Testis (tissue), 5 donors: ENCODE data around the gene CADM4. TPM values are rescaled to one million over a fixed set of nuclear protein-coding genes. Genes with fewer than 3 reads are reported as not detected.

Experiments
- DNase-seq: peaks from one replicate; pipeline ENCODE4 v3.0.0-alpha.2; 2019
- H3K27ac ChIP-seq, 2 donors: fragments of 200-600 bp; sonication (generic); one replicate each; pipeline ENCODE4 v1.5.1; 2019
- H3K27me3 ChIP-seq: fragments of 200-600 bp; sonication (generic); one replicate; pipeline ENCODE4 v1.5.1; 2019
- H3K36me3 ChIP-seq: fragments of 200-600 bp; sonication (generic); one replicate; pipeline ENCODE4 v1.5.1; 2017; ENCODE audit warnings: low read depth; ENCODE audit errors: missing control alignments
- H3K4me1 ChIP-seq: fragments of 200-600 bp; sonication (generic); one replicate; pipeline ENCODE4 v1.5.1; 2019
- H3K4me3 ChIP-seq, 2 donors: fragments of 200-600 bp; sonication (generic); one replicate each; pipeline ENCODE4 v1.5.1; 2017 to 2019
- H3K9me3 ChIP-seq: fragments of 200-600 bp; sonication (generic); one replicate; pipeline ENCODE4 v1.5.1; 2017
- CTCF ChIP-seq, 3 experiments: fragments of 450-650 bp in 2 of 3; fragments of 200-600 bp in 1 of 3; sonication (generic) in 1 of 3; IDR thresholded peaks; one replicate each; pipeline ENCODE4 v1.5.1; 2016 to 2019; ENCODE audit warnings: antibody characterized with exemption in 3 of 3, mild to moderate bottlenecking in 2 of 3, moderate library complexity in 1 of 3
- POLR2A ChIP-seq: fragments of 450-650 bp; IDR thresholded peaks from one replicate; pipeline ENCODE4 v1.6.1; 2017; ENCODE audit warnings: antibody characterized with exemption, mild to moderate bottlenecking, moderate library complexity
- WGBS, 2 donors: methylation state at CpG; one replicate each; pipeline ENCODE4 v1.1.5; 2018; 5-methylcytosine and 5-hydroxymethylcytosine counted together
- intact Hi-C: fragments of 100-400 bp; cut with DNase I; formaldehyde crosslinking; loops from one replicate; pipeline ENCODE4 v1.15.1; 2023; ENCODE audit warnings: low total_unique reads
- long read RNA-seq, 2 donors: transcript quantifications; one replicate each; lab custom pipeline, GENCODE V29; 2026
- polyA plus RNA-seq: library from polyadenylated mRNA; stranded (reverse); fragments of 350-450 nt; fragmentation: Illumina TruSeq; extraction: RNeasy Lipid Tissue Mini Kit (QIAGEN cat#74804); gene quantifications from one replicate; pipeline ENCODE4 v1.2.3, GENCODE V29; 2014; ENCODE audit warnings: low read depth, low replicate concordance; ENCODE audit not compliant: insufficient read depth
- total RNA-seq, 2 donors: library from RNA; depleted of rRNA; stranded (reverse); fragments of >200 nt; gene quantifications; one replicate each; pipeline ENCODE4 v1.2.3, GENCODE V29; 2016

The CADM4 gene
- 1 to 10 TPM; 1.5 to 4.3 TPM for total RNA-seq
- 7.8 TPM for polyA plus RNA-seq
- long read RNA-seq, donor 1, transcript CADM4-201 (9 exons, 2,178 nt): major isoform, 5 of 12 reads
- long read RNA-seq, donor 1, partial matches to known transcripts: 7 of 12 reads
- long read RNA-seq, donor 1, other reads (novel, unspliced or antisense): 0 of 12 reads
- long read RNA-seq, donor 2, transcript CADM4-201 (9 exons, 2,178 nt): major isoform, 6 of 6 reads
- long read RNA-seq, donor 2, partial matches to known transcripts: 0 of 6 reads
- long read RNA-seq, donor 2, other reads (novel, unspliced or antisense): 0 of 6 reads

- 1% methylated on average over 34 to 70 of the region's 110 CpGs for WGBS, 2 donors
- no peaks in the 10 kb centered on the region for H3K9me3 ChIP-seq
- DNase-seq: no peak
- no peaks in the 10 kb centered on the region for H3K27me3 ChIP-seq
- no peak for TF ChIP-seq POLR2A
- peak within 1 kb of the TSS; percentile 29 to 47 for H3K4me3 ChIP-seq
- H3K36me3 ChIP-seq: no peaks in the 10 kb centered on the region
- intact Hi-C loops: no loop called here
- no peak within 1 kb of the TSS for H3K27ac ChIP-seq
- peaks cover 7% of the 10 kb centered on the region for H3K4me1 ChIP-seq
Measured at GRCh38 chr19:43639519-43640423, at the start of gene CADM4. CADM4 (minus strand) TSS chr19:43639850; CDS start chr19:43639790, 60 bp downstream.

GRCh38 chr19:43688059-43688701 is 48.5 kb upstream of the CADM4 start:
- Histone ChIP-seq H3K36me3 (no peaks in the 10 kb centered on the region), H3K9me3 (no peaks in the 10 kb centered on the region), H3K4me1 (no peaks in the 10 kb centered on the region), H3K27me3 (no peaks in the 10 kb centered on the region), H3K27ac (no peak overlapping the region), H3K4me3 (no peak overlapping the region)
- DNase-seq: no peak
- TF ChIP-seq CTCF (IDR thresholded peaks at IDR 0.05) (no peak), POLR2A (no peak)
- intact Hi-C loops: no loop called here
- 75 to 84% methylated on average over 10 of the region's 10 CpGs for WGBS, 2 donors

- H3K4me3 ChIP-seq: no peak overlapping the region
- H3K36me3 ChIP-seq: no peaks in the 10 kb centered on the region
- no peak for DNase-seq
- no peak overlapping the region for H3K27ac ChIP-seq
- H3K9me3 ChIP-seq: no peaks in the 10 kb centered on the region
- H3K27me3 ChIP-seq: no peaks in the 10 kb centered on the region
- no peaks in the 10 kb centered on the region for H3K4me1 ChIP-seq
- 77 to 100% methylated on average over 1 of the region's 1 CpG for WGBS, 2 donors
- TF ChIP-seq POLR2A: no peak
- TF ChIP-seq CTCF (IDR thresholded peaks at IDR 0.05): no peak
- intact Hi-C loops: no loop called here
Measured at GRCh38 chr19:43687660-43687997, 48.0 kb upstream of the CADM4 start.

GRCh38 chr19:43684326-43684725 is 44.7 kb upstream of the CADM4 start:
- Histone ChIP-seq H3K36me3 (no peaks in the 10 kb centered on the region), H3K27ac (no peak overlapping the region), H3K4me3 (no peak overlapping the region), H3K4me1 (no peaks in the 10 kb centered on the region), H3K9me3 (no peaks in the 10 kb centered on the region), H3K27me3 (no peaks in the 10 kb centered on the region)
- WGBS, 2 donors: 100% methylated on average over 1 of the region's 1 CpG
- intact Hi-C loops: no loop called here
- TF ChIP-seq POLR2A (no peak), CTCF (IDR thresholded peaks at IDR 0.05) (no peak)
- no peak for DNase-seq

GRCh38 chr19:43683905-43684304 is 44.3 kb upstream of the CADM4 start:
- TF ChIP-seq POLR2A (no peak), CTCF (IDR thresholded peaks at IDR 0.05) (no peak)
- no peak overlapping the region for H3K4me3 ChIP-seq
- intact Hi-C loops: no loop called here
- WGBS, 2 donors: 58 to 90% methylated on average over 2 of the region's 2 CpGs
- H3K4me1 ChIP-seq: no peaks in the 10 kb centered on the region
- no peaks in the 10 kb centered on the region for H3K36me3 ChIP-seq
- no peak overlapping the region for H3K27ac ChIP-seq
- no peaks in the 10 kb centered on the region for H3K27me3 ChIP-seq
- H3K9me3 ChIP-seq: no peaks in the 10 kb centered on the region
- DNase-seq: no peak
